ENCODE results near the gene ELAPOR2.
"Not testable (repeated sequence)": the region's sequence is repeated elsewhere in the genome, so short reads cannot be mapped to it uniquely, and the experiment has no call there.

Gene ELAPOR2

GRCh38 chr7:87041586-87041985, 17.9 kb downstream of the ELAPOR2 start:
- DNase-seq (ENCODE audit: low spot score) = not testable (repeated sequence)

- DNase-seq (ENCODE audit: low spot score) = not testable (repeated sequence)
These were observed 19.7 kb downstream of the ELAPOR2 start for GRCh38 chr7:87039691-87040299.

- no peak for DNase-seq (ENCODE audit: low spot score)
These were observed 20.3 kb downstream of the ELAPOR2 start for GRCh38 chr7:87038993-87039690.

GRCh38 chr7:87036985-87037384, 22.5 kb downstream of the ELAPOR2 start:
- no peak for DNase-seq (ENCODE audit: low spot score)

- no peak for DNase-seq (ENCODE audit: low spot score)
These were observed 26.7 kb downstream of the ELAPOR2 start for GRCh38 chr7:87032604-87033339.

- DNase-seq (ENCODE audit: low spot score) = no peak
These were observed 30.4 kb downstream of the ELAPOR2 start for GRCh38 chr7:87029078-87029477.

GRCh38 chr7:87028636-87029035, 30.8 kb downstream of the ELAPOR2 start:
- no peak for DNase-seq (ENCODE audit: low spot score)

- DNase-seq (ENCODE audit: low spot score) = no peak
These were observed 31.6 kb downstream of the ELAPOR2 start for GRCh38 chr7:87027900-87028299.

GRCh38 chr7:87021285-87021684, 38.2 kb downstream of the ELAPOR2 start:
- DNase-seq (ENCODE audit: low spot score) = no peak

GRCh38 chr7:87016606-87017005, 42.8 kb downstream of the ELAPOR2 start:
- no peak for DNase-seq (ENCODE audit: low spot score)

GRCh38 chr7:87013840-87014190, 45.6 kb downstream of the ELAPOR2 start:
- no peak for DNase-seq (ENCODE audit: low spot score)

- no peak for DNase-seq (ENCODE audit: low spot score)
These were observed 46.2 kb downstream of the ELAPOR2 start for GRCh38 chr7:87013136-87013839.
